H1 (cell line): ENCODE results near the gene BECN2. TPM values are rescaled to one million over a fixed set of nuclear protein-coding genes. Genes with fewer than 3 reads are reported as not detected.

Source experiments
- CTCF ChIA-PET: fragments of 300-600 bp; sonication (Branson Sonifier 250); formaldehyde crosslinking; loops from one replicate; lab custom pipeline; 2021; ENCODE audit not compliant: partially characterized antibody; lab: Charles Lee
- POLR2A ChIA-PET: fragments of 300-600 bp; sonication (Branson Sonifier 250); formaldehyde crosslinking; loops from one replicate; lab custom pipeline; 2021; ENCODE audit warnings: inconsistent platforms; ENCODE audit not compliant: partially characterized antibody; lab: Charles Lee
- DNase-seq, 2 experiments: peaks; one replicate each; pipeline versions ENCODE4 v3.0.0 to v3.0.0-alpha.2; 2010 to 2022; ENCODE audit warnings: low spot score in 2 of 2, low read depth in 1 of 2, mixed read lengths in 1 of 2
- FAIRE-seq: peaks from 2 replicates; lab custom pipeline; 2011; peaks lifted over from hg19 to GRCh38; lab: Jason Lieb, UNC
- H2AFZ ChIP-seq: 2 replicates; pipeline ENCODE4 v1.8.1; 2012; ENCODE audit warnings: low read length, inconsistent platforms
- H2AK5ac ChIP-seq: 2 replicates; pipeline ENCODE4 v1.6.1; 2013; ENCODE audit warnings: low read depth, low read length
- H2BK120ac ChIP-seq: replicated peaks from 2 replicates; pipeline ENCODE3; 2013; ENCODE audit warnings: low read depth, low read length, inconsistent platforms
- H2BK12ac ChIP-seq: 2 replicates; pipeline ENCODE4 v1.6.1; 2013; ENCODE audit warnings: low read depth, low read length
- H2BK15ac ChIP-seq: 2 replicates; pipeline ENCODE4 v1.6.1; 2013; ENCODE audit warnings: low read length
- H2BK20ac ChIP-seq: 2 replicates; pipeline ENCODE4 v1.6.1; 2013; ENCODE audit warnings: low read length
- H2BK5ac ChIP-seq: 2 replicates; pipeline ENCODE4 v1.6.1; 2013; ENCODE audit warnings: low read depth, low read length
- H3K14ac ChIP-seq: 2 replicates; pipeline ENCODE4 v1.6.1; 2013; ENCODE audit warnings: inconsistent platforms; ENCODE audit not compliant: insufficient read length
- H3K18ac ChIP-seq: 2 replicates; pipeline ENCODE4 v1.6.1; 2013; ENCODE audit warnings: low read length; ENCODE audit errors: extremely low read depth
- H3K23ac ChIP-seq: 2 replicates; pipeline ENCODE4 v1.6.1; 2013; ENCODE audit warnings: inconsistent platforms; ENCODE audit not compliant: insufficient read length
- H3K23me2 ChIP-seq: 2 replicates; pipeline ENCODE4 v1.6.1; 2013; ENCODE audit warnings: low read depth, low read length
- H3K27ac ChIP-seq: 2 replicates; pipeline ENCODE4 v1.6.1; 2011; ENCODE audit warnings: low read depth, low read length, inconsistent platforms
- H3K27me3 ChIP-seq, 4 experiments: replicated peaks in 1 of 4; 1 replicate in 1 of 4; 2 replicates in 3 of 4; pipeline versions ENCODE4 v1.6.1 to v1.8.1; 2011 to 2013; ENCODE audit warnings: low read length in 3 of 4, mild to moderate bottlenecking in 3 of 4, inconsistent platforms in 2 of 4, mixed read lengths in 2 of 4, moderate library complexity in 1 of 4; ENCODE audit not compliant: control insufficient read depth in 3 of 4, insufficient read depth in 3 of 4; ENCODE audit errors: extremely low read depth in 1 of 4
- H3K36me3 ChIP-seq, 4 experiments: 2 replicates each; pipeline versions ENCODE4 v1.6.1 to v1.8.1; 2011 to 2013; ENCODE audit warnings: mild to moderate bottlenecking in 4 of 4, low read length in 3 of 4, moderate library complexity in 2 of 4, control low read depth in 1 of 4, inconsistent platforms in 1 of 4; ENCODE audit not compliant: insufficient read depth in 4 of 4, control insufficient read depth in 2 of 4
- H3K4ac ChIP-seq: replicated peaks from 2 replicates; pipeline ENCODE3; 2013; ENCODE audit warnings: low read length, low read depth, mixed read lengths, inconsistent platforms; ENCODE audit not compliant: insufficient read length
- H3K4me1 ChIP-seq, 4 experiments: replicated peaks in 1 of 4; 1 replicate in 1 of 4; 2 replicates in 3 of 4; pipeline versions ENCODE4 v1.6.1 to v1.8.1; 2011 to 2013; ENCODE audit warnings: low read length in 3 of 4, inconsistent platforms in 2 of 4, mixed read lengths in 1 of 4; ENCODE audit not compliant: insufficient read depth in 4 of 4, control insufficient read depth in 3 of 4
- H3K4me2 ChIP-seq, 2 experiments: 2 replicates each; pipeline versions ENCODE4 v1.6.1 to v1.8.1; 2011 to 2013; ENCODE audit warnings: low read depth in 2 of 2, low read length in 2 of 2, control low read depth in 1 of 2, inconsistent platforms in 1 of 2, mild to moderate bottlenecking in 1 of 2; ENCODE audit not compliant: insufficient read depth in 1 of 2
- H3K4me3 ChIP-seq, 4 experiments: fragments of 200-600, 300-600 bp in 1 of 4; sonication (generic), shearing (Covaris generic), sonication (Bioruptor Twin) in 1 of 4; 2 replicates each; pipeline versions ENCODE4 v1.5.1 to v1.8.1; 2011 to 2016; ENCODE audit warnings: low read length in 4 of 4, low read depth in 3 of 4, control low read depth in 2 of 4, inconsistent platforms in 2 of 4, mild to moderate bottlenecking in 2 of 4, mixed read lengths in 1 of 4, moderate library complexity in 1 of 4; ENCODE audit not compliant: insufficient read depth in 2 of 4; ENCODE audit errors: extremely low read depth in 1 of 4
- H3K56ac ChIP-seq: replicated peaks from 2 replicates; pipeline ENCODE3; 2013; ENCODE audit warnings: low read depth, mild to moderate bottlenecking, mixed read lengths, low read length, inconsistent platforms; ENCODE audit not compliant: insufficient read length
- H3K79me1 ChIP-seq: 2 replicates; pipeline ENCODE4 v1.6.1; 2013; ENCODE audit warnings: low read depth, low read length, control low read depth
- H3K79me2 ChIP-seq, 2 experiments: 2 replicates each; pipeline versions ENCODE4 v1.6.1 to v1.8.1; 2012 to 2013; ENCODE audit warnings: low read length in 2 of 2, mild to moderate bottlenecking in 2 of 2, inconsistent platforms in 1 of 2; ENCODE audit not compliant: insufficient read depth in 2 of 2, control insufficient read depth in 1 of 2
- H3K9ac ChIP-seq, 4 experiments: replicated peaks in 1 of 4; 1 replicate in 1 of 4; 2 replicates in 3 of 4; pipeline versions ENCODE4 v1.6.1 to v1.8.1; 2011 to 2013; ENCODE audit warnings: low read depth in 3 of 4, low read length in 3 of 4, control low read depth in 2 of 4, mild to moderate bottlenecking in 2 of 4, moderate library complexity in 2 of 4, inconsistent platforms in 1 of 4; ENCODE audit errors: extremely low read depth in 1 of 4
- H3K9me3 ChIP-seq, 2 experiments: 2 replicates each; pipeline versions ENCODE4 v1.6.1 to v1.8.1; 2012 to 2013; ENCODE audit warnings: mild to moderate bottlenecking in 2 of 2, moderate library complexity in 2 of 2, control low read depth in 1 of 2, inconsistent platforms in 1 of 2, low read depth in 1 of 2, low read length in 1 of 2, mixed read lengths in 1 of 2; ENCODE audit not compliant: insufficient read depth in 2 of 2
- H4K20me1 ChIP-seq, 2 experiments: replicated peaks in 1 of 2; 2 replicates each; pipeline versions ENCODE3 to v1.8.1; 2011 to 2013; ENCODE audit warnings: inconsistent platforms in 2 of 2, low read length in 2 of 2, mild to moderate bottlenecking in 1 of 2; ENCODE audit not compliant: insufficient read depth in 2 of 2, control insufficient read depth in 1 of 2
- H4K5ac ChIP-seq: 2 replicates; pipeline ENCODE4 v1.6.1; 2013; ENCODE audit warnings: low read length, low read depth, mixed read lengths, inconsistent platforms; ENCODE audit not compliant: insufficient read length
- H4K8ac ChIP-seq: 2 replicates; pipeline ENCODE4 v1.8.0; 2013; ENCODE audit warnings: mild to moderate bottlenecking, moderate library complexity, low read length, inconsistent platforms; ENCODE audit not compliant: insufficient read depth; ENCODE audit errors: extremely low read depth
- H4K91ac ChIP-seq: replicated peaks from 2 replicates; pipeline ENCODE3; 2013; ENCODE audit warnings: low read length, mixed read lengths, inconsistent platforms; ENCODE audit not compliant: insufficient read length
- MAX ChIP-seq: IDR thresholded peaks from 2 replicates; pipeline ENCODE4 v1.6.1; 2012; ENCODE audit warnings: inconsistent platforms
- SP1 ChIP-seq: IDR thresholded peaks from 2 replicates; pipeline ENCODE4 v1.6.1; 2011; ENCODE audit warnings: low read depth, low read length
- WGBS, 2 experiments: shearing (Covaris generic) in 1 of 2; methylation state at CpG; one replicate each; pipeline versions ENCODE4 v1.1.6 to v1.1.7; 2013 to 2015; ENCODE audit warnings: low lambda C conversion rate in 2 of 2, mixed read lengths in 2 of 2, inconsistent platforms in 1 of 2, low coverage in 1 of 2, missing lambda C conversion rate in 1 of 2; ENCODE audit not compliant: insufficient replicate concordance in 2 of 2, insufficient coverage in 1 of 2, insufficient read length in 1 of 2; ENCODE audit errors: extremely low coverage in 1 of 2, missing lambda C conversion rate in 1 of 2; 5-methylcytosine and 5-hydroxymethylcytosine counted together
- polyA plus RNA-seq, 7 experiments: library from polyadenylated mRNA; depleted of rRNA in 3 of 7; stranded (reverse) in 5 of 7; unstranded in 2 of 7; fragments of >200 nt in 5 of 7; fragments of 200-250 nt in 2 of 7; gene quantifications; 1 replicate in 5 of 7; 2 replicates in 1 of 7; 4 replicates in 1 of 7; pipeline versions ENCODE4 v1.2.1 to v1.2.3, GENCODE V29; 2011 to 2013; ENCODE audit warnings: missing spikeins in 2 of 7, mixed read lengths in 2 of 7
- total RNA-seq: library from RNA; stranded (reverse); fragmentation: NEBNext Ultra II Directional; extraction: Animal tissue kit (Norgen Biotek cat#: 25700); gene quantifications from 2 replicates; pipeline ENCODE4 v1.2.1, GENCODE V29; 2021

Gene BECN2
- total and polyA plus RNA-seq, 2 of the 8 experiments (the other 6 are each of a cell fraction or from before 2014, with no cell fraction given), result not detected

GRCh38 chr1:241999026-241999425 is 41.5 kb downstream of the BECN2 start, which contains the start of gene MAP1LC3C:
TSS of gene MAP1LC3C (minus strand) at chr1:241999098. CDS start at chr1:241999008, 90 bp downstream.
- Histone ChIP-seq H3K18ac (peak within 1 kb of the TSS; percentile 94; the same call in 1 of the 2 replicates), H3K4me3 (peak within 1 kb of the TSS; percentile 31 to 64 (median 60); a peak in 7 of 8 replicates), H3K79me1 (no peaks in the 10 kb centered on the region), H3K27me3 (no peaks in the 10 kb centered on the region), H3K4me2 (peak within 1 kb of the TSS; percentile 43 to 91), H2BK120ac (no peak within 1 kb of the TSS), H4K20me1 (no peaks in the 10 kb centered on the region), H2BK15ac (no peak within 1 kb of the TSS), H4K5ac (no peak within 1 kb of the TSS), H2BK5ac (no peak within 1 kb of the TSS), H3K36me3 (no peaks in the 10 kb centered on the region), H3K23me2 (no peaks in the 10 kb centered on the region; the same call in 1 of the 2 replicates), H2BK12ac (peak within 1 kb of the TSS; percentile 84; the same call in 1 of the 2 replicates), H3K27ac (no peak within 1 kb of the TSS), H3K4ac (no peak within 1 kb of the TSS), H4K8ac (no peak within 1 kb of the TSS; the same call in 1 of the 2 replicates), H3K9ac (no peak within 1 kb of the TSS), H3K9me3 (no peaks in the 10 kb centered on the region), H4K91ac (no peak within 1 kb of the TSS), H3K56ac (no peak within 1 kb of the TSS), H3K14ac (no peak within 1 kb of the TSS), H3K4me1 (peaks cover 3 to 7% (median 5%) of the 10 kb centered on the region in 4 experiments; a peak in 4 of 7 replicates), H3K23ac (no peak within 1 kb of the TSS), H2BK20ac (peak within 1 kb of the TSS; percentile 80; the same call in 1 of the 2 replicates), H2AFZ (peak within 1 kb of the TSS; percentile 98), H3K79me2 (no peaks in the 10 kb centered on the region), H2AK5ac (no peak within 1 kb of the TSS)
- DNase-seq (peak in 1 of 2 experiments; percentile 49), FAIRE-seq (no peak)
- TF ChIP-seq MAX (0 out of 2 replicates have a peak, but pooled peaks have one; percentile 9), SP1 (no peak)
- ChIA-PET POLR2A (interaction anchor here (1.2 kb wide), 1 partner anchor 107 kb away, joined by 3 read pairs; no protein-coding TSS in a partner anchor), CTCF (interaction anchor here (0.6 to 5.5 kb wide), 40 partner anchors 9 to 711 kb away, joined by 3 to 83 read pairs (median 5); no protein-coding TSS in a partner anchor)
- WGBS, 2 experiments, result 30% methylated on average over 4 of the region's 4 CpGs; no CpG with 5 or more reads in 1 of the 2 experiments
